ES-I3 (cell line): Measurements from ENCODE around the gene SMARCA4.
"Not testable (repeated sequence)": the region's sequence is repeated elsewhere in the genome, so short reads cannot be mapped to it uniquely, and the experiment has no call there.

ENCODE experiments used
- H3K36me3 ChIP-seq: 2 replicates; pipeline ENCODE4 v1.6.1; 2013; ENCODE audit warnings: mild to moderate bottlenecking, low read length, control low read depth, moderate library complexity; ENCODE audit not compliant: insufficient read depth
- H3K4me1 ChIP-seq: 2 replicates; pipeline ENCODE4 v1.6.1; 2013; ENCODE audit warnings: mild to moderate bottlenecking, control low read depth, low read length; ENCODE audit not compliant: insufficient read depth
- H3K9ac ChIP-seq: 2 replicates; pipeline ENCODE4 v1.6.1; 2013; ENCODE audit warnings: low read depth, mild to moderate bottlenecking, low read length, moderate library complexity
- H3K9me3 ChIP-seq: 2 replicates; pipeline ENCODE4 v1.6.1; 2013; ENCODE audit warnings: mild to moderate bottlenecking, low read length, moderate library complexity; ENCODE audit not compliant: control insufficient read depth, insufficient read depth

The SMARCA4 gene

DNA sequence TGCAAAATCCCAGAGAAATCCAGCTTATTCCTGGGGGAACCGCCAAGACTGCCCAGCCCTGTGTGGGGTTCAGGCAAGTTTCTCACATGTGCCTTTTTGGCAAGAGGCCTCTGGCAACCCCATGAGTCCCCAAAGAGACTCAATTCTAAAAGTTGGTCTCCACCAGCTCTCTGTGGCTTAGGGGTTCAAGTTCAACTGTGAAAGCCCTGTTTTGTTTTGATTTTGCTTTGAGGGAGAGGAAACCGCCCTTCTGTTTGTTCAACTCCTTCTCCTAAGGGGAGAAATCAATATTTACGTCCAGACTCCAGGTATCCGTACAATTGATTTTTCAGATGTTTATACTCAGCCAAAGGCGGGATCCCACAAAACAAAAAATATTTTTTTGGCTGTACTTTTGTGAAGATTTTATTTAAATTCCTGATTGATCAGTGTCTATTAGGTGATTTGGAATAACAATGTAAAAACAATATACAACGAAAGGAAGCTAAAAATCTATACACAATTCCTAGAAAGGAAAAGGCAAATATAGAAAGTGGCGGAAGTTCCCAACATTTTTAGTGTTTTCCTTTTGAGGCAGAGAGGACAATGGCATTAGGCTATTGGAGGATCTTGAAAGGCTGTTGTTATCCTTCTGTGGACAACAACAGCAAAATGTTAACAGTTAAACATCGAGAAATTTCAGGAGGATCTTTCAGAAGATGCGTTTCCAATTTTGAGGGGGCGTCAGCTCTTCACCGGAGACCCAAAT is 127.8 kb downstream of the SMARCA4 start:
- H3K9me3 ChIP-seq: no peaks in the 10 kb centered on the region; the same call in 1 of the 2 replicates
- peaks cover 5% of the 10 kb centered on the region; the same call in 1 of the 2 replicates for H3K36me3 ChIP-seq
- peaks cover 11% of the 10 kb centered on the region for H3K4me1 ChIP-seq
- peak overlapping the region; percentile 84 for H3K9ac ChIP-seq

DNA sequence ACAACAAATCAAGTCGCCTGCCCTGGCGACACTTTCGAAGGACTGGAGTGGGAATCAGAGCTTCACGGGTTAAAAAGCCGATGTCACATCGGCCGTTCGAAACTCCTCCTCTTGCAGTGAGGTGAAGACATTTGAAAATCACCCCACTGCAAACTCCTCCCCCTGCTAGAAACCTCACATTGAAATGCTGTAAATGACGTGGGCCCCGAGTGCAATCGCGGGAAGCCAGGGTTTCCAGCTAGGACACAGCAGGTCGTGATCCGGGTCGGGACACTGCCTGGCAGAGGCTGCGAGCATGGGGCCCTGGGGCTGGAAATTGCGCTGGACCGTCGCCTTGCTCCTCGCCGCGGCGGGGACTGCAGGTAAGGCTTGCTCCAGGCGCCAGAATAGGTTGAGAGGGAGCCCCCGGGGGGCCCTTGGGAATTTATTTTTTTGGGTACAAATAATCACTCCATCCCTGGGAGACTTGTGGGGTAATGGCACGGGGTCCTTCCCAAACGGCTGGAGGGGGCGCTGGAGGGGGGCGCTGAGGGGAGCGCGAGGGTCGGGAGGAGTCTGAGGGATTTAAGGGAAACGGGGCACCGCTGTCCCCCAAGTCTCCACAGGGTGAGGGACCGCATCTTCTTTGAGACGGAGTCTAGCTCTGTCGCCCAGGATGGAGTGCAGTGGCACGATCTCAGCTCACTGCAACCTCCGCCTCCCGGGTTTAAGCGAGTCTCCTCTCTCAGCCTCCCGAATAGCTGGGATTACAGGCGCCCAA is 128.6 kb downstream of the SMARCA4 start, which contains the start of gene LDLR:
Gene LDLR, plus strand, starts transcription at position 210 of the 760 bp plus-strand sequence. Its CDS starts 86 bp downstream, at position 296.
- Histone ChIP-seq H3K9ac (peak within 1 kb of the TSS; percentile 84), H3K9me3 (no peaks in the 10 kb centered on the region; the same call in 1 of the 2 replicates), H3K4me1 (peaks cover 13% of the 10 kb centered on the region), H3K36me3 (peaks cover 7% of the 10 kb centered on the region; the same call in 1 of the 2 replicates)

DNA sequence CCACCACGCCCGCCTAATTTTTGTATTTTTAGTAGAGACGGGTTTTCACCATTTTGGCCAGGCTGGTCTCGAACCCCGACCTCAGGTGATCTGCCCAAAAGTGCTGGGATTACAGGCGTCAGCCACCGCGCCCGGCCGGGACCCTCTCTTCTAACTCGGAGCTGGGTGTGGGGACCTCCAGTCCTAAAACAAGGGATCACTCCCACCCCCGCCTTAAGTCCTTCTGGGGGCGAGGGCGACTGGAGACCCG is 129.1 kb downstream of the SMARCA4 start:
- not testable (repeated sequence) for H3K9me3 ChIP-seq
- Histone ChIP-seq H3K4me1 (peaks cover 18% of the 10 kb centered on the region), H3K36me3 (peaks cover 12% of the 10 kb centered on the region; the same call in 1 of the 2 replicates), H3K9ac (peak overlapping the region; percentile 84)

DNA sequence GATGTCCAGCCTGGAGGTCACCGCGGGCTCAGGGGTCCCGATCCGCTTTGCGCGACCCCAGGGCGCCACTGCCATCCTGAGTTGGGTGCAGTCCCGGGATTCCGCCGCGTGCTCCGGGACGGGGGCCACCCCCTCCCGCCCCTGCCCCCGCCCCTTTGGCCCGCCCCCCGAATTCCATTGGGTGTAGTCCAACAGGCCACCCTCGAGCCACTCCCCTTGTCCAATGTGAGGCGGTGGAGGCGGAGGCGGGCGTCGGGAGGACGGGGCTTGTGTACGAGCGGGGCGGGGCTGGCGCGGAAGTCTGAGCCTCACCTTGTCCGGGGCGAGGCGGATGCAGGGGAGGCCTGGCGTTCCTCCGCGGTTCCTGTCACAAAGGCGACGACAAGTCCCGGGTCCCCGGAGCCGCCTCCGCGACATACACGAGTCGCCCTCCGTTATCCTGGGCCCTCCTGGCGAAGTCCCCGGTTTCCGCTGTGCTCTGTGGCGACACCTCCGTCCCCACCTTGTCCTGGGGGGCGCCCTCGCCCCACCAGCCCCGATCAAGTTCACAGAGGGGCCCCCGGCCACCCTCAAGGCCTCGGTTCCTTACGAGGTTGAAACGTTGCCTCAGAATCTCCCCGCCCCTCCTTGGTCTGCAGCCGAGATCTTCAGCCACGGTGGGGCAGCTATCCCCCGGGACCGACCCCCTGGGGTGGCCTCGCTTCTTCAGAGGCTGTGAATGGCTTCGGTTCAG is 129.6 kb downstream of the SMARCA4 start:
- no peaks in the 10 kb centered on the region; the same call in 1 of the 2 replicates for H3K9me3 ChIP-seq
- peaks cover 12% of the 10 kb centered on the region; the same call in 1 of the 2 replicates for H3K36me3 ChIP-seq
- peak overlapping the region; percentile 99 for H3K9ac ChIP-seq
- peaks cover 21% of the 10 kb centered on the region for H3K4me1 ChIP-seq

DNA sequence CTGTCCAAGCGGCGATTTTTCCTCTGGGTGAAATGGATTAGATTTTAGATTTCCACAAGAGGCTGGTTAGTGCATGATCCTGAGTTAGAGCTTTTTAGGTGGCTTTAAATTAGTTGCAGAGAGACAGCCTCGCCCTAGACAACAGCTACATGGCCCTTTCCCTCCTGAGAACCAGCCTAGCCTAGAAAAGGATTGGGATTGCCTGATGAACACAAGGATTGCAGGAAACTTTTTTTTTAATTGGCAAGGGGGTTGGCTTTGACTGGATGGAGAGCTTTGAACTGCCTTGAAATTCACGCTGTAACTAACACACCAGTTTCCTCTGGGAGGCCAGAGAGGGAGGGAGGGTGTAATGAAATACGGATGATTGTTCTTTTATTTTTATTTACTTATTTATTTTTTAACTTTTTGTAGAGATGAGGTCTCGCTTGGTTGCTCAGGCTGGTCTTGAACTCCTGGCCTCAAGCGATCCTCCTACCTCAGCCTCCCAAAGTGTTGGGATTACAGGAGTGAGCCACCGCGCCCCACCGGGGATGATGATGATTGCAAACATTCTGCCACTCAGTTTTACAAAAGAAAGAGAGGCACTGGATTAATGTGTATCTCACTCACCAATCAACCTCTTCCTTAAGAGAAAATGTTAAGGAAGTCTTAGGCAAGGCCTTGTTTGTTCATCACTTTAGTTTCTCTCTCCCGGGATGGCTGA is 130.3 kb downstream of the SMARCA4 start:
- H3K36me3 ChIP-seq: peaks cover 16% of the 10 kb centered on the region
- H3K9ac ChIP-seq: peak overlapping the region; percentile 99
- peaks cover 23% of the 10 kb centered on the region for H3K4me1 ChIP-seq

DNA sequence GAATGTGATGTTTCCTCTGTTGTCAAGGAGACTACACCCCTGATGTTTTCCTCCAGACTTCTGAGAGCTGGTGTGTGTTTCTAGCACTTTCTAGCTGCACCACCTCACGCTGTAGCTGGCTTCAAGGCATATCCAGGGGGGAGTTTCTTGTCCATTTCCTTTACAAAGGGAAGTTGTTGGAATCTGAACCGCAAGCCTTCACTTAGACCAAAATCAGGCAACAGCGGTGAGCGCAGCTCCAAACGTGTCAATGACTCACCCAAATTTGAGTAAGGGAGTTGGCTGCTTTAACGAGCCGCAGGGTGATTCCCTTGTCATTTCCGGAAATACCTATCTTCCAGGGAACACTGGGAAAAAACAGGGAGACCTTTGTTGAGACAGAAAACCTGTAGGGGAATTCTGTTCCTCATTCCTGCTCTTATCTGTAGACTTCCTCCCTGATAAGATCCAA is 130.9 kb downstream of the SMARCA4 start:
- Histone ChIP-seq H3K9ac (peak overlapping the region; percentile 99), H3K36me3 (peaks cover 22% of the 10 kb centered on the region), H3K4me1 (peaks cover 27% of the 10 kb centered on the region), H3K9me3 (no peaks in the 10 kb centered on the region; the same call in 1 of the 2 replicates)

More for the DNA sequence above, 130.3 kb downstream of the SMARCA4 start:
- H3K9me3 ChIP-seq: no peaks in the 10 kb centered on the region; the same call in 1 of the 2 replicates

DNA sequence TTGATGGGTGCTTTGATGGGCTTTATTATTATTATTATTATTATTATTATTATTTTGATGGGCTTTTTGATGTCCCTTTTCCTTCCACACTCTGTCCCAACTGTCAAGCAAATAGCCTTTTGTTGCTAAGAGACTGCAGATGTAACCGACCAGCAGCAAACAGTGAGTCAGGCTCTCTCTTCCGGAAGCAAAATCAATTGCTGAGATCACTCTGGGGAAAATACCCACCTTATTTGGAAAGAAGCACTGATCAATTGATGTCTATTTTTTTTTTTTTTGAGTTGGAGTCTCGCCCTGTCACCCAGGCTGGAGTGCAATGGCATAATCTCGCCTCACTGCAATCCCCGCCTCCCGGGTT is 131.3 kb downstream of the SMARCA4 start:
- Histone ChIP-seq H3K9ac (peak overlapping the region; percentile 99; the same call in 1 of the 2 replicates), H3K4me1 (peaks cover 27% of the 10 kb centered on the region), H3K36me3 (peaks cover 22% of the 10 kb centered on the region), H3K9me3 (no peaks in the 10 kb centered on the region; the same call in 1 of the 2 replicates)

DNA sequence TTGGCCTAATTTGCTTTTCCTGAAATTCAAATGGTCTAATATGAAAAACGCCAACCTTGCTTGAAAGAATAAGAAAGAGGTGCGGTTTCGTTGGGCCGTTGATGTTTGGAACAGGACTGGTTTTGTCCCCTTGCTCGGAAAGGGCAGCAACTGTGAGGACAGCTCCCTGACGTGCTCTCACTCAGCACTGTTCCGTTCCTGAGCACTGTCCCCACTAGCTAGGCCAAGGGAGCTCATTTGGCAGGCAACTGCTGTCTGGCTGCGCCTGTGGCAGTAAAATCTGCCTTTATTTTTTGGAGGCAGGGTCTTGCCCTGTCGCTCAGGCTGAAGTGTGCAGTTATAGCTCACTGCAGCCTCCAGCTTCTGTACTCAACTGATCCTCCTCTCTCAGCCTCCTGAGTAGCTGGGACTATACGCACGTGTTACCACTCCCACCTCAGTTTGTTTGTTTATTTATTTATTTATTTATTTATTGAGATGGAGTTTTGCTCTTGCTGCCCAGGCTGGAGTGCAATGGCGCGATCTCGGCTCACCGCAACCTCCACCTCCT is 132.9 kb downstream of the SMARCA4 start:
- Histone ChIP-seq H3K36me3 (peaks cover 22% of the 10 kb centered on the region), H3K9ac (no peak overlapping the region), H3K4me1 (peaks cover 21% of the 10 kb centered on the region), H3K9me3 (no peaks in the 10 kb centered on the region; the same call in 1 of the 2 replicates)

DNA sequence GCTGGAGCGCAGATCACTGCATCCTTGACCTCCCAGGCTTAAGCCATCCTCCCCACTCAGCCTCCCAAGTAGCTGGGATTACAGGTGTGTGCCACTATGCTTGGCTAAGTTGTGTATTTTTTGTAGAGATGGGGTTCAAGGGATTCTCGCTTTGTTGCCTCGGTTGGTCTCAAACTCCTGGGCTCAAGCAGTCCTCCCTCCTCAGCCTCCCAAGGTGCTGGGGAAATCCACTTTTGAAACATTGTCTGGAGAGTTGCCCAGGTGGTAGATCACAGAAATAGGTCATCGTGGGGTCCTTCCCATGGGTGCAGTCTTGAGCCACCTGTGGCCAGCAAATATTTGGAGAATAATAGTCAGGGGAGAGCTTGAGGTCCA is 133.7 kb downstream of the SMARCA4 start:
- peaks cover 22% of the 10 kb centered on the region for H3K36me3 ChIP-seq
- H3K9ac ChIP-seq: no peak overlapping the region
- H3K4me1 ChIP-seq: peaks cover 21% of the 10 kb centered on the region
- no peaks in the 10 kb centered on the region; the same call in 1 of the 2 replicates for H3K9me3 ChIP-seq

DNA sequence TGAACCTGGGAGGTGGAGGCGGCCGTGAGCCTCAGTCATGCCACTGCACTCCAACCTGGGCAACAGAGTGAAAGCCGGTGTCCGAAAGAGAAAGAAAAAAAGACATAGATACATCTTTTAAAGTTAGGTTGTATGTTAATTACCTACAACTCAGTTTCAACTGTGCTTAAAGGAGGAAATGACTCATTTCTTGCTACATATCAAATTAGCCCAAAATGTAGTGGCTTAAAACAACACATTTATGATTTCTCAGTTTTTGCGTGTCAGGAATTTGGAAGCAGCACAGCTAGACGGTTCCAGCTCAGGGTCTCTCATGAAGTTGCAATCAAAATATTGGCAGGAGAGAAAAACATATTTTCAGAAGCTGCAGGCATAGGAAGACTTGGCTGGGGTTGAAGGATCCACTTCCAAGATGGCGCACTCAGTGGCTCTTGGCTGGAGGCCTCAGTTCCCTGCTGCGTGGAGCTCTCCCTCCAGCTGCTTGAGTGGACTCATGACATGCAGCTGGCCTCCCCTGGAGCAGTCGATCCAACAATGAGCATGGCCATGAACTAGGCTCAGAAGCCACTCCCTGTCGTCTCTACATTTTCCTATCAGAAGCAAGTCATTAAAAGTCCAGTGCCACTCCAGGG is 135.5 kb downstream of the SMARCA4 start:
- Histone ChIP-seq H3K9me3 (no peaks in the 10 kb centered on the region), H3K9ac (no peak overlapping the region), H3K4me1 (peaks cover 21% of the 10 kb centered on the region), H3K36me3 (peaks cover 19% of the 10 kb centered on the region)

DNA sequence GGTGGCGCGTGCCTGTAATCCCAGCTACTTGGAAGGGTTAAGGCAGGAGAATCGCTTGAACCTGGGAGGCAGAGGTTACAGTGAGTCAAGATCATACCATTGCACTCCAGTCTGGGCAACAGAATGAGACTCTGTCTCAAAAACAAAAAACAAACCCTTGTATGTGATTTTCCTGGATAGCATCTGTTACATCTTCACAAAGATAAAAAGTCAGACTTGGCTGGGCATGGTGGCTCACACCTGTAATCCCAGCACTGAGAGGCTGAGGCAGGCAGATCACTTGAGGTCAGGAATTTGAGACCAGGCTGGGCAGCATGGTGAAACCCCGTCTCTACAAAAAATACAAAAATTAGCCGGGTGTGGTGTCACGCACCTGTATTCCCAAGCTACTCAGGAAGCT is 136.5 kb downstream of the SMARCA4 start:
- Histone ChIP-seq H3K4me1 (peaks cover 21% of the 10 kb centered on the region), H3K36me3 (peaks cover 19% of the 10 kb centered on the region)
- H3K9me3 ChIP-seq, H3K9ac ChIP-seq: not testable (repeated sequence)

DNA sequence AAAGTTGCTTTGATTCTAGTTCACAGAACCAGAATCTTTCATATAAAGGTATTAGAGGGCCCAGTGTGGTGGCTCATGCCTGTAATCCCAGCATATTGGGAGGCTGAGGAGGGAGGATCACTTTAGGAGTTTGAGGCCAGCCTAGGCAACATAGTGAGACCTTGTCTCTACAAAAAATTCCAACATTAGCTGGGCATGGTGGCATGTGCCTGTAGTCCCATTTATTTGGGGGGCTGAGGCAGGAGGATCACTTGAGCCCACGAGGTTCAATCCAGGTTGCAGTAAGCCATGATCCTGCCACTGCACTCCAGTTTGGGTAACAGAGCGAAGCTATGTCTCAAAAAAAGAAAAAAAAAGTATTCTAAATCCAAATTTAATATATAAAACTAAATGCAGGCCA is 137.5 kb downstream of the SMARCA4 start:
- Histone ChIP-seq H3K4me1 (peaks cover 16% of the 10 kb centered on the region), H3K9me3 (no peaks in the 10 kb centered on the region), H3K36me3 (peaks cover 29% of the 10 kb centered on the region), H3K9ac (no peak overlapping the region)

DNA sequence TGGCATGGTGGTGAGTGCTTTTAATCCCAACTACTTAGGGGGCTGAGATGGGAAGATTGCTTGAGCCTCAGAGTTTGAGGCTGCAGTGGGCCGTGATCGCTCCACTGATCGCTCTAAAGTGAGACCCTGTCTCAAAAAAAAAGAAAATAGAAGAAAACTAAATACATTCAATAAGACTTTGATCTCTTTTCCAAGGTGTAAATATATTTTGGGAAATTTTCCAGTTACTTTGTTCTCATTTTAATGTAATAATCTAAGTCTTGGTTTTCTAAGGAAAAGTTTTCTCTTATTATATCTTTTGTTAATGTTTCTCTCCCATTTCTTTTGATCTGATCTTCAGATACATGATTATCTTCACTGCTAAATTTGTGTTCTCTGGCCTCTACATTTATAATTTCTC is 138.0 kb downstream of the SMARCA4 start:
- Histone ChIP-seq H3K4me1 (peaks cover 16% of the 10 kb centered on the region), H3K9ac (no peak overlapping the region), H3K9me3 (no peaks in the 10 kb centered on the region)

More for the DNA sequence above, 138.0 kb downstream of the SMARCA4 start:
- peaks cover 34% of the 10 kb centered on the region for H3K36me3 ChIP-seq
